Peyer's patch (tissue), 4 donors: ENCODE results near the gene MYRIP. TPM values are rescaled to one million over a fixed set of nuclear protein-coding genes. Genes with fewer than 3 reads are reported as not detected.

ENCODE experiments used
- DNase-seq, 3 donors: peaks; one replicate each; pipeline ENCODE4 v3.0.0-alpha.2; 2017 to 2019
- H3K27ac ChIP-seq, 4 donors: fragments of 200-600 bp; sonication (generic); one replicate each; pipeline ENCODE4 v1.5.1; 2016 to 2019
- H3K27me3 ChIP-seq, 2 donors: fragments of 200-600 bp; sonication (generic); one replicate each; pipeline ENCODE4 v1.5.1; 2019
- H3K36me3 ChIP-seq, 3 donors: fragments of 200-600 bp; sonication (generic); one replicate each; pipeline ENCODE4 v1.5.1; 2016 to 2019
- H3K4me1 ChIP-seq, 4 donors: fragments of 200-600 bp; sonication (generic); one replicate each; pipeline ENCODE4 v1.5.1; 2016 to 2019
- H3K4me3 ChIP-seq, 4 donors: fragments of 200-600 bp; sonication (generic); 1 replicate in 3 of 4; 2 replicates in 1 of 4; pipeline ENCODE4 v1.5.1; 2016 to 2019; ENCODE audit warnings: mild to moderate bottlenecking in 1 of 4
- H3K9me3 ChIP-seq, 4 donors: fragments of 200-600 bp; sonication (generic); one replicate each; pipeline ENCODE4 v1.5.1; 2016 to 2019; ENCODE audit warnings: mild to moderate bottlenecking in 1 of 4
- CTCF ChIP-seq, 6 experiments: fragments of 450-650 bp in 4 of 6; fragments of 200-600 bp in 2 of 6; sonication (generic) in 1 of 6; IDR thresholded peaks; one replicate each; pipeline ENCODE4 v1.5.1; 2017 to 2019; ENCODE audit warnings: antibody characterized with exemption in 6 of 6, mild to moderate bottlenecking in 3 of 6, moderate library complexity in 1 of 6
- POLR2A ChIP-seq, 2 donors: fragments of 450-650 bp; IDR thresholded peaks; one replicate each; pipeline ENCODE4 v1.5.1; 2017; ENCODE audit warnings: antibody characterized with exemption in 2 of 2, mild to moderate bottlenecking in 2 of 2, moderate library complexity in 2 of 2
- total RNA-seq, 4 donors: library from RNA; depleted of rRNA; stranded (reverse); fragments of >200 nt; gene quantifications; one replicate each; pipeline ENCODE4 v1.1.0, GENCODE V29; 2016

Gene MYRIP
- total RNA-seq, 4 donors from 2014 or later, result 6.0 to 12.4 (median 8.3) TPM

GRCh38 chr3:40224796-40225515 lies 415.5 kb downstream of the MYRIP start:
- Histone ChIP-seq H3K4me1 (no peaks in the 10 kb centered on the region), H3K36me3 (no peaks in the 10 kb centered on the region), H3K4me3 (no peak overlapping the region), H3K27me3 (no peaks in the 10 kb centered on the region), H3K27ac (no peak overlapping the region), H3K9me3 (no peaks in the 10 kb centered on the region)
- no peak for TF ChIP-seq POLR2A (IDR thresholded peaks at IDR 0.05)
- TF ChIP-seq CTCF (IDR thresholded peaks at IDR 0.05), result no peak
- DNase-seq, result no peak

GRCh38 chr3:40226636-40227035 lies 417.2 kb downstream of the MYRIP start:
- TF ChIP-seq CTCF (IDR thresholded peaks at IDR 0.05) (no peak), POLR2A (IDR thresholded peaks at IDR 0.05) (no peak)
- DNase-seq, result no peak

GRCh38 chr3:40228792-40229350 lies 419.5 kb downstream of the MYRIP start:
- no peaks in the 10 kb centered on the region for H3K27me3 ChIP-seq
- TF ChIP-seq CTCF (IDR thresholded peaks at IDR 0.05) (no peak), POLR2A (IDR thresholded peaks at IDR 0.05) (no peak)
- H3K9me3 ChIP-seq, result no peaks in the 10 kb centered on the region

More at GRCh38 chr3:40226636-40227035, 417.2 kb downstream of the MYRIP start:
- H3K9me3 ChIP-seq, result no peaks in the 10 kb centered on the region
- no peaks in the 10 kb centered on the region for H3K27me3 ChIP-seq
- no peak overlapping the region for H3K27ac ChIP-seq
- H3K4me3 ChIP-seq, result no peak overlapping the region
- no peaks in the 10 kb centered on the region for H3K4me1 ChIP-seq
- H3K36me3 ChIP-seq, result no peaks in the 10 kb centered on the region

GRCh38 chr3:40229386-40229785 lies 420.0 kb downstream of the MYRIP start:
- H3K9me3 ChIP-seq, result no peaks in the 10 kb centered on the region
- no peaks in the 10 kb centered on the region for H3K27me3 ChIP-seq
- no peak for DNase-seq
- no peaks in the 10 kb centered on the region for H3K36me3 ChIP-seq
- TF ChIP-seq POLR2A (IDR thresholded peaks at IDR 0.05) (no peak), CTCF (IDR thresholded peaks at IDR 0.05) (no peak)
- H3K27ac ChIP-seq, result no peak overlapping the region
- H3K4me1 ChIP-seq, result no peaks in the 10 kb centered on the region
- no peak overlapping the region for H3K4me3 ChIP-seq

More at GRCh38 chr3:40228792-40229350, 419.5 kb downstream of the MYRIP start:
- DNase-seq, result no peak
- Histone ChIP-seq H3K4me1 (no peaks in the 10 kb centered on the region), H3K27ac (no peak overlapping the region), H3K4me3 (no peak overlapping the region), H3K36me3 (no peaks in the 10 kb centered on the region)

GRCh38 chr3:40229963-40230362 lies 420.6 kb downstream of the MYRIP start:
- DNase-seq, result no peak
- Histone ChIP-seq H3K9me3 (no peaks in the 10 kb centered on the region), H3K36me3 (no peaks in the 10 kb centered on the region), H3K27me3 (no peaks in the 10 kb centered on the region), H3K4me3 (no peak overlapping the region), H3K27ac (no peak overlapping the region), H3K4me1 (no peaks in the 10 kb centered on the region)
- TF ChIP-seq POLR2A (IDR thresholded peaks at IDR 0.05) (no peak), CTCF (IDR thresholded peaks at IDR 0.05) (no peak)
